ENCODE measurements around the gene LRRC27.

GRCh38 chr10:132339276-132339675, 7.3 kb downstream of the LRRC27 start:
- TF ChIP-seq TEAD4 (IDR thresholded peaks at IDR 0.05) (no peak), FOXM1 (IDR thresholded peaks at IDR 0.05; ENCODE audit: borderline replicate concordance, low read depth) (no peak)
